HG03066 (cell line): ENCODE results near the gene CDK5R1.
"Not testable (repeated sequence)": the region's sequence is repeated elsewhere in the genome, so short reads cannot be mapped to it uniquely, and the experiment has no call there.

Source experiments
- ATAC-seq: cut with Tn5 transposase; IDR thresholded peaks from one replicate; pipeline ENCODE4 v1.9.1; 2021; ENCODE audit warnings: low read depth; ENCODE audit not compliant: unreplicated experiment

Gene CDK5R1

GRCh38 chr17:32515677-32516383 lies 29.0 kb downstream of the CDK5R1 start:
- peak; percentile 41 for ATAC-seq

GRCh38 chr17:32516450-32516849 lies 29.7 kb downstream of the CDK5R1 start:
- no peak for ATAC-seq

GRCh38 chr17:32516940-32517701 lies 30.3 kb downstream of the CDK5R1 start:
- ATAC-seq: peak; percentile 37

GRCh38 chr17:32517982-32518381 lies 31.2 kb downstream of the CDK5R1 start:
- no peak for ATAC-seq

GRCh38 chr17:32518646-32519227 lies 31.9 kb downstream of the CDK5R1 start:
- no peak for ATAC-seq

- ATAC-seq: no peak
Measured at GRCh38 chr17:32519228-32520103, 32.7 kb downstream of the CDK5R1 start.

GRCh38 chr17:32520104-32520701 lies 33.4 kb downstream of the CDK5R1 start:
- no peak for ATAC-seq

- no peak for ATAC-seq
Measured at GRCh38 chr17:32520737-32521404, 34.1 kb downstream of the CDK5R1 start.

GRCh38 chr17:32523017-32523680 lies 36.4 kb downstream of the CDK5R1 start:
- peak; percentile 49 for ATAC-seq

GRCh38 chr17:32523827-32524552 lies 37.2 kb downstream of the CDK5R1 start:
- ATAC-seq: peak; percentile 49

- ATAC-seq: not testable (repeated sequence)
Measured at GRCh38 chr17:32524553-32524880, 37.7 kb downstream of the CDK5R1 start.

- ATAC-seq: no peak
Measured at GRCh38 chr17:32525122-32525521, 38.3 kb downstream of the CDK5R1 start.

GRCh38 chr17:32527146-32527545 lies 40.4 kb downstream of the CDK5R1 start:
- ATAC-seq: no peak

GRCh38 chr17:32528825-32529224 lies 42.0 kb downstream of the CDK5R1 start:
- no peak for ATAC-seq

GRCh38 chr17:32529604-32530003 lies 42.8 kb downstream of the CDK5R1 start:
- ATAC-seq: no peak

- ATAC-seq: no peak
Measured at GRCh38 chr17:32533296-32533695, 46.5 kb downstream of the CDK5R1 start.

GRCh38 chr17:32536736-32537643 lies 50.2 kb downstream of the CDK5R1 start:
- no peak for ATAC-seq
